IPS-18c (cell line): ENCODE measurements around the gene CYP4F2.
A peak's percentile ranks its signal among the peaks of the same experiment; 100 is the strongest.
"Not testable (repeated sequence)": the region's sequence is repeated elsewhere in the genome, so short reads cannot be mapped to it uniquely, and the experiment has no call there.

Experiments used
- H3K4me3 ChIP-seq: 2 replicates; pipeline ENCODE4 v1.7.0; 2013; ENCODE audit warnings: low read depth, mild to moderate bottlenecking, low read length, moderate library complexity; ENCODE audit not compliant: insufficient read depth
- H3K9me3 ChIP-seq: one replicate; pipeline ENCODE4 v1.6.1; 2013; ENCODE audit warnings: mild to moderate bottlenecking, low read length, moderate library complexity; ENCODE audit not compliant: control insufficient read depth, insufficient read depth

Gene CYP4F2

DNA sequence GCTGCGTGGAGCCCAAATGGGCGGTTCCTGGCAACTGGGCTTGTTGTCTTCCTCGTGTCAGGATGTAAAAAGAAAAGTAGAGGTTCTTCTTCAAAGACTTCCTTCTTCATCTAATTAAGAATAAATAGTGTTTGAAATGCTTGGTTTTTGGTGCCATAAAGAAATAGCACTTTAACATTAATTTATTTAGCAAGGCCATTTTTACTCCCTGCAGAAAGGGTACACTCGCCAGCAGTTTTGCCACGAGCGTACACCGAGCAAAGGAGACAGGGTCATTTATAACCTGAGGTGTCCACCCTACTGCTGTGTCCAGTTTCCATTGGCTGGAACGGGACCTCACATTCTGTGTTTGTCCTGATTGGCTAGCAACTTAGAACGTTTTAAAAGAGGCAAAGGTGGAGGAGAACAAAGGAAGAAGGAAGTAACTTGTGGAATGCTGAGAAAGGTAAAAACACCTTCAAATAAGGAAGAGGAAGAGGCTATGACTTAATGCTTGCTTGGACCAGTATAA, 60.6 kb downstream of the CYP4F2 start:
- Histone ChIP-seq H3K9me3 (peaks cover 19% of the 10 kb centered on the region), H3K4me3 (peak overlapping the region; percentile 25; the same call in 1 of the 2 replicates)

DNA sequence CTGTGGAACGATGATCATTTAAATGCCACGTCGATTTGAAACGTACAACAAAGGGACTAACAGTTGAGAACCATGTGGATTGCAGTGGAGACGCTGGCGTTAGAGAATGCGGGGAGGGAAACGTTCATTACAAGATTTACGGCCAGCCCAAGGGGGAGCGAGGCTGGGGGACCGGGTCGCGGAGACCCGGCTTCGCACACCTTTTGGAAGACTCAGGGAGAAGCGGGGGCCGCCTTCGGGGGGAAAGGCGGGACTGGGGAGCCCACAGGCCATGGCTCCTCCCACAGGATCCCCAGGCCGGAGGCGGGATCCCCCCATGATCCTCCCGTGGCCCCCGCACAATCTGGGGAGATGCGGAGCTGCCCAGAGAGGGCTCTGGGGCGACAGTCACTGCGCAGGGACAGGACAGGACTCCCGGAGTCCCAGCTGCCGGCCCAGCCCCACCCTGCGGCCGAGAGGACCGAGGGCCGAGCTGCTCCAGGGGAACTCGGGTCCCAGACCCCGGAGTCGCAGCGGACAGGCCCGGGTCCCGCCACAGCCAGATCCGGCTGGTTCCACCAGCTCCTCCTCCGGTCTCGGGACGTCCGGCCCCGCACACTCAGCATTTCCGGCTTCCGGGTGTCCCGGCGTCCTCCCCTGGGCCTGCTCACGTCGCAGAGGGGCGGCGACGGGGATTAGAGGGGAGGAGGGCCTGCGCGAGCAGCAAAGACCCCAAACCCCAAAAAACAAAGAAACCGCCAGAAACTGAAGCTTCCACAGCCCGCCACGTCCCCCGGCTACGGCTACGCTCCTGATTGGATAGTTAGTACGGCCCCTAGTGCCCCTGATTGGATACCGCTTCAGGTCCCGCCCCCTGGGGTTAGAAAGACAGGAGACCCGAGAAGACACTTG, 61.3 kb downstream of the CYP4F2 start:
- Histone ChIP-seq H3K9me3 (peaks cover 16% of the 10 kb centered on the region), H3K4me3 (peak overlapping the region; percentile 62)

DNA sequence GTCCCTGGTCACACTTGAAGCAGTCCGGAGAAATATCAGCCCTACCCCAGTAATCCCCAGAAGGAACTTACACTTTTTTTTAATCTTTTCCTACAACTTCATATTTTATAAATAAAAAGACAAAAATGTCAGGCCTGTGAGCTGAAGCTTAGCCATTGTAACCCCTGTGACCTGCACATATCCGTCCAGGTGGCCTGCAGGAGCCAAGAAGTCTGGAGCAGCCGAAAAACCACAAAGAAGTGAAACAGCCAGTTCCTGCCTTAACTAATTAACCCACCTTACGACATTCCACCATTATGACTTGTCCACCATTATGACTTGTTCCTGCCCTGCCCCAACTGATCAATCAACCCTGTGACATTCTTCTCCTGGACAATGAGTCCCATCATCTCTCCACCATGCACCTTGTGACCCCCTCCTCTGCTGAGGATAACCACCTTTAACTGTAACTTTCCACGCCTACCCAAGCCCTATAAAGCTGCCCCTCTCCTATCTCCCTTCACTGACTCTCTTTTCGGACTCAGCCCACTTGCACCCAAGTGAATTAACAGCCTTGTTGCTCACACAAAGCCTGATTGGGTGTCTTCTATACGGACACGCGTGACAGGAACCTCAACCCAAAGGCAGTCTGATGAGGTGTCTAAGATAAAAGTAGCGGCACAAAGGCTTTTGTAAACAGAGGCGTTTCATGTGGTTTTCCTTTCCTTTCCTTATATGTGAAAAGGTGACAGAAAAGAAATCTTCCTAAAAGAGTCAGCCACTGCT, 62.1 kb downstream of the CYP4F2 start:
- Histone ChIP-seq H3K9me3 (peaks cover 13% of the 10 kb centered on the region), H3K4me3 (peak overlapping the region; percentile 62)

DNA sequence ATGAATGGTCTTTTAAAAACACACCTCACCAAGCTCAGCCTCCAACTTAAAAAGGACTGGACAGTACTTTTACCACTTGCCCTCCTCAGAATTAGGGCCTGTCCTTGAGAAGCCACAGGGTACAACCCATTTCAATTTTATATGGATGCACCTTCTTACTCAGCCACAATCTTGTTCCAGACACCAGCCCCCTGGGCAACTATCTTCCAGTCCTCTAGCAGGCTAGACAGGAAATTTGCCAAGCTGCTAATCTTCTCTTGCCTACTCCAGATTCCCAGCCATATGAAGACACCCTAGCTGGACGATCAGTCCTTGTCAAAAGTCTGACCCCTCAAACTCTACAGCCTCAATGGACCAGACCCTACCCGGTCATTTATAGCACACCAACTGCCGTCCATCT, 63.6 kb downstream of the CYP4F2 start:
- peaks cover 13% of the 10 kb centered on the region for H3K9me3 ChIP-seq
- H3K4me3 ChIP-seq = not testable (repeated sequence)

DNA sequence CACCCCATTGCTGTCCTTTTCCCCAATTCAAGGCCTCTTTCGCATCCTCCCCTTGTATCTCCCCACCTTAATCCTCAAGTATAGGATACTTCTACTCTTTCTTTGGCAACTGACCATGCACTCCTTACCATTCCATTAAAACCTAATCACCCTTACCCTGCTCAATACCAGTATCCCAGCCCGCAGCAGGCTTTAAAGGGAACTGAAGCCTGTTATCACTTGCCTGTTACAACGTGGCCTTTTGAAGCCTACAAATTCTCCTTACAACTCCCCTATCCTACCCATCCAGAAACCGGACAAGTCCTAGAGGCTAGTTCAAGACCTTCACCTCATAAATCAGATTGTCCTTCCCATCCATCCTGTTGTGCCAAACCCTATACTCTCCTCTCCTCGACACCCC, 66.2 kb downstream of the CYP4F2 start:
- H3K9me3 ChIP-seq = peaks cover 16% of the 10 kb centered on the region
- no peak overlapping the region for H3K4me3 ChIP-seq

DNA sequence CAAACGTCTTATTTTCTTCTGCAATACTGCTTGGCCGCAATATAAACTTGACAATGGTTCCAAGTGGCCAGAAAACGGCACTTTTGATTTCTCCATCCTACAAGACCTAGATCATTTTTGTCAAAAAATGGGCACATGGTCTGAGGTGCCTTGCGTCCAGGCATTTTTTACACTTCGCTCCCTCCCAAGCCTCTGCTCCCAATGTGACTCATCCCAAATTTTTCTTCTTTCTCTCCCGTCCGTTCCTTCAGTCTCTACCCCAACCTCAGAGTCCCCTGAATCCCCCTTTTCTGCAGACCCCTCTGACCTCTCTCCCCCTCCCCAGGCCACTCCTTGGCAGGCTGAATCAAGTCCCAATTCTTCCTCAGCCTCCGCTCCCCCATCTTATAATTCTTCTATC, 68.1 kb downstream of the CYP4F2 start:
- H3K9me3 ChIP-seq = peaks cover 10% of the 10 kb centered on the region
- H3K4me3 ChIP-seq = no peak overlapping the region

DNA sequence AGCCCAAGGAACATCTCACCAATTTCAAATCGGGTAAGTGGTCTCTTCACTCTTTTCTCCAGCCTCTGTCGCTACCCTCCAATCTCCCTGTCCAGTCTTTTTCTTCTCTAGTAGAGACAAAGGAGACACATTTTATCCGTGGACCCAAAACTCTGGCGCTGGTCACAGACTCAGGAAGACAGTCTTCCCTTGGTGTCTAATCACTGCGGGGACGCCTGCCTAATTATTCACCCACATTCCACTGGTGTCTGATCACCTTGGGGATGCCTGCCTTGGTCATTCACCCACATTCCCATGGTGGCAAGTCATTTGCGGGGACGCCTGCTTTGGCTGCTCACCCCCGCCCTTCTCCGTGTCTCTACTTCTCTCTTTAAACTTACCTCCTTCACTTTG, 68.6 kb downstream of the CYP4F2 start:
- Histone ChIP-seq H3K4me3 (no peak overlapping the region), H3K9me3 (peaks cover 10% of the 10 kb centered on the region)

DNA sequence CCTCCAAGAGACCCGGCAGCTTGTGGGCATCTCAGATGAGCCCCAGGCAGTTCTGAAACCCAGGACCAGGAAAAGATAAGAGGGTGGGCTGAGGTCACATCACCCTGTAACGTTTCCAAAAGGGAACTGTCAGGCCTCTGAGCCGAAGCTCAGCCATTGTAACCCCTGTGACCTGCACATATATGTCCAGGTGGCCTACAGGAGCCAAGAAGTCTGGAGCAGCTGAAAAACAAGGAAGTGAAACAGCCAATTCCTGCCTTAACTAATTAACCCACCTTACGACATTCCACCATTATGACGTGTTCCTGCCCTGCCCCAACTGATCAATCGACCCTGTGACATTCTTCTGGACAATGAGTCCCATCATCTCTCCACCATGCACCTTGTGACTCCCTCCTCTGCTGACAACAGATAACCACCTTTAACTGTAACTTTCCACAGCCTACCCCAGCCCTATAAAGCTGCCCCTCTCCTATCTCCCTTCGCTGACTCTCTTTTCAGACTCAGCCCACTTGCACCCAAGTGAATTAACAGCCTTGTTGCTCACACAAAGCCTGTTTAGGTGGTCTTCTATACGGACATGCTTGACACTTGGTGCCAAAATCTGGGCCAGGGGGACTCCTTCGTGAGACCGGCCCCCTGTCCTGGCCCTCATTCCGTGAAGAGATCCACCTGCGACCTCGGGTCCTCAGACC, 69.1 kb downstream of the CYP4F2 start:
- H3K9me3 ChIP-seq, H3K4me3 ChIP-seq: not testable (repeated sequence)

DNA sequence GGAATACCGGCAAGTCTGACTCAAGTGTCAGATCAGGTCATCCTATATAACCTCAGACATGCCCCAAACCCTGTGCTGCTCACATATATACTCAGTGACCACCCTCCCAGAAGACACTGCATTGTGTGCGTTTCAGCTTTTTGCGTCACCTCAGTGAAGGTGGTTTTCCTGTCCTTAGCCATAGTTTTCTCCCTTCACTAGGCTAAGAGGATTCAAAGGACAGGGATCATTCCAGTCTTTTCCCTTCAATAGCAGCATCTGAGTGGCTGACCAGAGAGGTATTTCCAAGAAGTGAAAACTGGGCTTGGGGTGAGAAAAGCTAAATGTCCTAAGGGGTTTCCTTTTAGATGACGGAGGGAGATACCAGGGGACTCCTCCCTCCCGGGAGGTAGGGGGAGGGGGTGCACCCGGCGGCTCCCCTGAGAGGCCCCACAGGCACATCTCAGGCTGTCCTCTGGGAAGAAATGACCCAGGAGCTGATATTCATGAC, 69.7 kb downstream of the CYP4F2 start:
- Histone ChIP-seq H3K9me3 (peaks cover 6% of the 10 kb centered on the region), H3K4me3 (no peak overlapping the region)
